ENCODE results near the gene MBTPS1.

DNA sequence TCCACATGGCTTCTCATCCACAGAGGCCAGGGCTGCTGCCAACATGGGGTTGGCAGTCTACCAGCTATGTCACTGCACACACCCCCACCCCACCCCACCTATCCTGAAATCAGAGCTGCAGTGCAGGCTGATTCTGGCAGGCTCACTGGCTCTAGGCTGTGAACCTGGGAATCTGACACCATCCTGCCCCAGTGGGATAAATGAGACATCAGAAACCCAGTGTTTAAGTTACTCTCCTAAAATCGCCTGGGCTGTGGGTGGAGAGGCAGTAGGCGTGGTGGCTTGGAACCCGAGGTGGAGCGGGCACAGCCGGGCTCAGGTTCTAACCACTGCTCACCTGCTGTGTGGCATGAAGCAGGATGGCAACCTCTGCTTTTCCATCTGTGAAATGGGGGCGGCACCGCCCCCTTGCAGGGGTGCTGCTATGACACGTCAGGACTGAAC is 79.7 kb downstream of the MBTPS1 start:
- TF ChIP-seq, protein P1, sequence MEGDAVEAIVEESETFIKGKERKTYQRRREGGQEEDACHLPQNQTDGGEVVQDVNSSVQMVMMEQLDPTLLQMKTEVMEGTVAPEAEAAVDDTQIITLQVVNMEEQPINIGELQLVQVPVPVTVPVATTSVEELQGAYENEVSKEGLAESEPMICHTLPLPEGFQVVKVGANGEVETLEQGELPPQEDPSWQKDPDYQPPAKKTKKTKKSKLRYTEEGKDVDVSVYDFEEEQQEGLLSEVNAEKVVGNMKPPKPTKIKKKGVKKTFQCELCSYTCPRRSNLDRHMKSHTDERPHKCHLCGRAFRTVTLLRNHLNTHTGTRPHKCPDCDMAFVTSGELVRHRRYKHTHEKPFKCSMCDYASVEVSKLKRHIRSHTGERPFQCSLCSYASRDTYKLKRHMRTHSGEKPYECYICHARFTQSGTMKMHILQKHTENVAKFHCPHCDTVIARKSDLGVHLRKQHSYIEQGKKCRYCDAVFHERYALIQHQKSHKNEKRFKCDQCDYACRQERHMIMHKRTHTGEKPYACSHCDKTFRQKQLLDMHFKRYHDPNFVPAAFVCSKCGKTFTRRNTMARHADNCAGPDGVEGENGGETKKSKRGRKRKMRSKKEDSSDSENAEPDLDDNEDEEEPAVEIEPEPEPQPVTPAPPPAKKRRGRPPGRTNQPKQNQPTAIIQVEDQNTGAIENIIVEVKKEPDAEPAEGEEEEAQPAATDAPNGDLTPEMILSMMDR (conservative IDR thresholded peaks at IDR 0.05 in 1 of 2, IDR thresholded peaks at IDR 0.05 in 1 of 2; ENCODE audit: extremely low read depth in 1 of 2, insufficient read depth in 1 of 2, low read depth in 1 of 2, low read length in 2 of 2) = no peak
- no peak for TF ChIP-seq EZH2 (IDR thresholded peaks at IDR 0.05; ENCODE audit: borderline replicate concordance, low read length)
